Keratinocyte (primary cell): Measurements from ENCODE around the gene LDLRAD4. TPM values are rescaled to one million over a fixed set of nuclear protein-coding genes. Genes with fewer than 3 reads are reported as not detected.

Experiments
- DNase-seq: peaks from one replicate; pipeline ENCODE4 v3.0.0-alpha.2; 2011; ENCODE audit warnings: low read depth, missing footprints, low spot score
- FAIRE-seq: peaks from 2 replicates; lab custom pipeline; 2011; peaks lifted over from hg19 to GRCh38; lab: Jason Lieb, UNC
- H2AFZ ChIP-seq: 2 replicates; pipeline ENCODE4 v1.6.0; 2012; ENCODE audit warnings: low read length, control low read depth, inconsistent platforms; ENCODE audit not compliant: control insufficient read depth
- H3K27ac ChIP-seq: 2 replicates; pipeline ENCODE4 v1.5.1; 2011; ENCODE audit warnings: low read length; ENCODE audit not compliant: control insufficient read depth, insufficient read depth
- H3K27me3 ChIP-seq: 3 replicates; pipeline ENCODE4 v1.6.0; 2011; ENCODE audit warnings: low read length; ENCODE audit not compliant: control insufficient read depth, insufficient read depth; ENCODE audit errors: extremely low read depth
- H3K36me3 ChIP-seq, 2 experiments: 2 replicates in 1 of 2; 3 replicates in 1 of 2; pipeline ENCODE4 v1.5.1; 2011; ENCODE audit warnings: low read length in 2 of 2, mild to moderate bottlenecking in 1 of 2; ENCODE audit not compliant: control insufficient read depth in 2 of 2, insufficient read depth in 2 of 2; ENCODE audit errors: extremely low read depth in 1 of 2
- H3K4me1 ChIP-seq: 3 replicates; pipeline ENCODE4 v1.5.1; 2011; ENCODE audit warnings: low read length; ENCODE audit not compliant: control insufficient read depth, insufficient read depth; ENCODE audit errors: extremely low read depth
- H3K4me2 ChIP-seq: 3 replicates; pipeline ENCODE4 v1.6.0; 2011; ENCODE audit warnings: low read depth, low read length; ENCODE audit not compliant: control insufficient read depth, insufficient read depth; ENCODE audit errors: extremely low read depth
- H3K4me3 ChIP-seq, 3 experiments: fragments of 200-600 bp in 1 of 3; sonication (generic) in 1 of 3; 2 replicates in 2 of 3; 3 replicates in 1 of 3; pipeline ENCODE4 v1.5.1; 2011 to 2016; ENCODE audit warnings: low read length in 3 of 3, mild to moderate bottlenecking in 3 of 3, control low read depth in 2 of 3, inconsistent platforms in 1 of 3, low read depth in 1 of 3, mixed read lengths in 1 of 3, mixed run types in 1 of 3, moderate library complexity in 1 of 3; ENCODE audit not compliant: control insufficient read depth in 2 of 3, insufficient read depth in 2 of 3; ENCODE audit errors: extremely low read depth in 1 of 3
- H3K79me2 ChIP-seq: 2 replicates; pipeline ENCODE4 v1.6.0; 2012; ENCODE audit warnings: low read length; ENCODE audit not compliant: control insufficient read depth, insufficient read depth
- H3K9ac ChIP-seq: 3 replicates; pipeline ENCODE4 v1.6.0; 2011; ENCODE audit warnings: low read length; ENCODE audit not compliant: control insufficient read depth, insufficient read depth; ENCODE audit errors: extremely low read depth
- H3K9me1 ChIP-seq: 3 replicates; pipeline ENCODE4 v1.6.0; 2011; ENCODE audit warnings: low read length; ENCODE audit not compliant: control insufficient read depth, insufficient read depth; ENCODE audit errors: extremely low read depth
- H3K9me3 ChIP-seq: 2 replicates; pipeline ENCODE4 v1.5.1; 2012; ENCODE audit warnings: low read depth, low read length; ENCODE audit not compliant: control insufficient read depth
- H4K20me1 ChIP-seq: 3 replicates; pipeline ENCODE4 v1.6.0; 2011; ENCODE audit warnings: low read length; ENCODE audit not compliant: control insufficient read depth, insufficient read depth; ENCODE audit errors: extremely low read depth
- CTCF ChIP-seq, 3 experiments: IDR thresholded peaks in 1 of 3; conservative IDR thresholded peaks in 1 of 3; optimal IDR thresholded peaks in 1 of 3; 2 replicates in 2 of 3; 3 replicates in 1 of 3; pipeline versions ENCODE3 to v1.5.1; 2011; ENCODE audit warnings: low read length in 3 of 3, mild to moderate bottlenecking in 3 of 3, moderate library complexity in 2 of 3, control low read depth in 1 of 3, inconsistent platforms in 1 of 3; ENCODE audit not compliant: insufficient read depth in 2 of 3; ENCODE audit errors: extremely low read depth in 1 of 3
- EZH2 ChIP-seq: IDR thresholded peaks from one replicate; pipeline ENCODE4 v1.6.1; 2012; ENCODE audit warnings: inconsistent platforms, mild to moderate bottlenecking, low read length, moderate library complexity
- dilution Hi-C: fragments of 300-500 bp; cut with MboI; formaldehyde crosslinking; loops from one replicate; pipeline ENCODE4 v1.7.0; 2020; ENCODE audit warnings: low sequenced_read_pairs; ENCODE audit not compliant: extremely low pct_ligation_motif_present
- polyA plus RNA-seq, 5 experiments: library from polyadenylated mRNA; depleted of rRNA in 3 of 5; stranded (reverse) in 3 of 5; stranded (forward) in 1 of 5; unstranded in 1 of 5; fragments of >200 nt; gene quantifications; 1 replicate in 1 of 5; 2 replicates in 3 of 5; 3 replicates in 1 of 5; pipeline versions ENCODE4 v1.2.1 to v1.2.3, GENCODE V29; 2011 to 2012; ENCODE audit warnings: missing spikeins in 2 of 5, low read depth in 1 of 5, low replicate concordance in 1 of 5

Gene LDLRAD4
- polyA plus RNA-seq, 1 donor (not counting 4 experiments of a cell fraction or from before 2014, with no cell fraction given) = not detected

GRCh38 chr18:13381944-13382365 lies 163.4 kb downstream of the LDLRAD4 start:
- no peak overlapping the region for H2AFZ ChIP-seq
- dilution Hi-C loops = no loop called here
- no peaks in the 10 kb centered on the region for H3K79me2 ChIP-seq
- no peak for TF ChIP-seq EZH2
- TF ChIP-seq CTCF (optimal IDR thresholded peaks at IDR 0.05 in 1 of 3, IDR thresholded peaks at IDR 0.05 in 1 of 3, conservative IDR thresholded peaks at IDR 0.05 in 1 of 3; ENCODE audit: extremely low read depth in 1 of 3, insufficient read depth in 2 of 3, low read length in 3 of 3) = no peak
- no peaks in the 10 kb centered on the region for H3K27me3 ChIP-seq
- no peaks in the 10 kb centered on the region for H3K9me3 ChIP-seq
- no peak overlapping the region for H3K27ac ChIP-seq
- DNase-seq (no peak), FAIRE-seq (no peak)
- no peak overlapping the region for H3K4me2 ChIP-seq
- H4K20me1 ChIP-seq = no peaks in the 10 kb centered on the region
- H3K4me3 ChIP-seq = no peak overlapping the region
- no peaks in the 10 kb centered on the region for H3K36me3 ChIP-seq
- H3K9ac ChIP-seq = no peak overlapping the region
- H3K4me1 ChIP-seq = no peaks in the 10 kb centered on the region
- H3K9me1 ChIP-seq = no peaks in the 10 kb centered on the region

- DNase-seq (no peak), FAIRE-seq (no peak)
- Histone ChIP-seq H3K4me1 (no peaks in the 10 kb centered on the region), H3K79me2 (no peaks in the 10 kb centered on the region), H3K9me1 (no peaks in the 10 kb centered on the region), H3K36me3 (no peaks in the 10 kb centered on the region), H3K9ac (no peak overlapping the region), H2AFZ (no peak overlapping the region), H3K9me3 (no peaks in the 10 kb centered on the region), H3K4me2 (no peak overlapping the region), H3K27me3 (no peaks in the 10 kb centered on the region), H3K27ac (no peak overlapping the region), H4K20me1 (no peaks in the 10 kb centered on the region), H3K4me3 (no peak overlapping the region)
- TF ChIP-seq EZH2 (no peak), CTCF (optimal IDR thresholded peaks at IDR 0.05 in 1 of 3, IDR thresholded peaks at IDR 0.05 in 1 of 3, conservative IDR thresholded peaks at IDR 0.05 in 1 of 3; ENCODE audit: extremely low read depth in 1 of 3, insufficient read depth in 2 of 3, low read length in 3 of 3) (no peak)
- dilution Hi-C loops = no loop called here
These were observed 163.9 kb downstream of the LDLRAD4 start for GRCh38 chr18:13382366-13382953.
